GM19035 (cell line): ENCODE measurements around the gene WHRN.

Experiments
- ATAC-seq: cut with Tn5 transposase; IDR thresholded peaks from one replicate; pipeline ENCODE4 v1.9.1; 2021; ENCODE audit not compliant: unreplicated experiment

WHRN gene

DNA sequence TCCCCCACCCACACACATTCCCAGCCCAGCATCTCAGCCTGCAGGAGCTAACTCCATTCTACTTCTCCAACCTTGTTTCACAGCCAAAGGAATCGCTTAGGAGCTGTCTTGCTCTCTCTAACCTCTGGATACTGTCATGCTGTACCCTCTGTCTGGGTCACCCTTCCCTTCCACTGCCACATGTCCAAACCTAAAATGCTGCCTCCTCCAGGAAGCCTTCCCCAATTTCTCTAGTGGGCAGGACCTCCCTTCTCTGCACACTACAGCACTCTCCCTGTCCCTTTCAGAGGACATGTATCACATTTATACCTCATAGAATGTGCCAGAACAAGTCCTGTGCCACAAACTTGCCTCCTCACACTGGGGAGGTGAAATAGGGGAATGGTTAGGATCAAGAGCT lies 30.8 kb downstream of the WHRN start:
- ATAC-seq, result no peak

DNA sequence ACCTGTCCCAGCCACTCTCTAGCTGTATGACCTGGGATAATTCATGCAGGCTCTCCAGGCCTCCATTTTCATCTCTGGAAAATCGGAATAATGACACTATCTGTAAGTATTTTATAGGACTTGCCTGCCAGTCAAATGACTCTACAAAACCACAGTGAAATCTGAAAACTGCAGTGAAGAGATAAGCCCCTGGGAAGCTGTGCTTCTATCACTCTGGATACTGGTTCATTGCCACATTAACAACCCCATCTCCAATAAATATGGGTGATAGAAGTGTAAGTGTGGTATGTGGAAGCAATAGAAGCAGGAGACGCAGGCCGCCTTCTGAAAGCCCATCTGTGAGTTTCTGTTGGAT lies 31.8 kb downstream of the WHRN start:
- ATAC-seq, result no peak

DNA sequence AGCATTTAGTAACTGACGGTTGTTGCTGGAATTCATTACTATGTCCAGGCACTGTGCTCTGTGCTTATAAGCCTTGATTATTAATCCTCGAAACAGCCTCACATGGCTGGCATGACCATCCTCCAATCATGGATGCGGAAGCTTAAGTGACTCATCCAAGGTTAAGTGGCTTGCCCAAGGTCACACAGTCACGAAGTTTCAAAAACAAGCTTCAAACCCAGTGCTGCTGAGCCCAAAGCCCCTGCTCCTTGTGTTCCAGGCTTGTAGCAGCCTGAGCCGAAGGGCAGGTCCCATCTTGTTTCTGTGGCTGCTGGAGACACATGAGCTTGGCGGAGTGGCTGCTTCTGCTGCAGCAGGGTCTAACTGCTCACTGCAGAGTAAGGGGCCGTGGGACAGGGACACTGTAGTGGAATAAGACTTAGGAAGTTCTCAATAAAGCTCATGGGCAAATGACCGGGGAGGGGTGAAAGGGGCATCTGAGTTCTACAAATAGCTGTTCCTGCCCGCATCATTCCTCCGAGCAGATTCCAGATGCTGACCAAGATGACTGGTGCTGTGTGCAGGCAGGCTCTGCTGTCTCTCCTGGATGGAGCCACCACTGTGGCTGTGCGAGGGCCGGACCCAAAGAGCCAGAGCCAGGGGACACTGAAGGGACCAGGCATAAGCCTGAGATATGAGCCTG lies 32.4 kb downstream of the WHRN start:
- ATAC-seq, result no peak

DNA sequence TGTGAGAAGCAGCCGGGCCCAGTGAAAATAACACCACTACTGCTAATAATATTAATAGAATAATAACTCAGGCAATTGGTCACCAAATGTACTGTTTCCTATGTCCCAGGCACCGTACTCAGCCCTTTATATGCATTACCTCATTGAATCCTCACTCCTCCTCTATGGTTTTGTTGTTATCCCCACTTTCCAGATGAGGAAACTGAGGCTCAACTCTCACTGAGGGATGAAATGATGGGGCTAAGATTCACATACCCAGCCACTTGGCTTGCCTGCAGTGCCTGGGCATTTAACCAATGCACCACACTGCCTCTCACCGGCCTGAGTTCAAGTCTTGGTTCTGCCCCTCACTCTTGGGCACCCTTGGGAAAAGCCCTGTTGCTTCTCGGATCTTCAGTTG lies 34.1 kb downstream of the WHRN start:
- no peak for ATAC-seq

DNA sequence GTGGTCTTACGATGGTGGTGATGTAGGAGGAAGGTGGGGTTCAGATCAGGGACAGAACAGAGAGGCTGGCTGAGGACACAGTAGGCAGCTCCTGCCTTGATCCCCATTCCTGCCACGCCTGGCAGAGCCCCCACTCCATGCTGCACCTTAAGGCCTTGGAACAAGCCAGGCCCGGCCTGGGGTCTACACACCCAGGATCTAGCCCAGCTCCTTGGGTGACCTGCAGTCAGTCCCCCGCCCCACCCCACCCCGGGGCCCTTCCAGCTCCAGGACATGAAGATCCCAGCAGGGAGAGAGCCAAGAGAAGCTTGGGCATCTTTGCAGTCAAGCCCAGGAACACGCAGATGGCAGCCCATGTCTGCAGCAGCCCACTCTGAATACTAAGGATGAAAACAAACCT lies 34.7 kb downstream of the WHRN start:
- no peak for ATAC-seq

DNA sequence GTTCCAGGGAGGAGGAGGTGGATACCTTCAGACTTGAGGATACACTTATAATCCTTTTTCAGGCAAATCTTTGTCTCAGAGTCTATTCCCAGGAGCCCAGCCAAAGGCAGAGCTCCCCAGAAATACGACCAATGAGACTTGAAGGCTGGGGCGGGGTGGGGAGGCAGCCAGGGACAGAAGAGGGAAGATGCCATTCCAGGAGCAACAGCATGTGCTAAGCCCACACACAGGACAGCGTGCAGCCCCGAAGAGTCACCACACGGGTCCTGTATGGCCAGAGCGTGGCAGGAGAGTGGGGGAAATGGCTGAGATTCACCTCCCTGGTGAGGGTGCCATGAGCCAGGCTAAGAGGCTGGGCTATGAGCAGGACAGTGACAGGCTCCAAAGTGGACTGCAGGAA lies 35.2 kb downstream of the WHRN start:
- ATAC-seq, result no peak

DNA sequence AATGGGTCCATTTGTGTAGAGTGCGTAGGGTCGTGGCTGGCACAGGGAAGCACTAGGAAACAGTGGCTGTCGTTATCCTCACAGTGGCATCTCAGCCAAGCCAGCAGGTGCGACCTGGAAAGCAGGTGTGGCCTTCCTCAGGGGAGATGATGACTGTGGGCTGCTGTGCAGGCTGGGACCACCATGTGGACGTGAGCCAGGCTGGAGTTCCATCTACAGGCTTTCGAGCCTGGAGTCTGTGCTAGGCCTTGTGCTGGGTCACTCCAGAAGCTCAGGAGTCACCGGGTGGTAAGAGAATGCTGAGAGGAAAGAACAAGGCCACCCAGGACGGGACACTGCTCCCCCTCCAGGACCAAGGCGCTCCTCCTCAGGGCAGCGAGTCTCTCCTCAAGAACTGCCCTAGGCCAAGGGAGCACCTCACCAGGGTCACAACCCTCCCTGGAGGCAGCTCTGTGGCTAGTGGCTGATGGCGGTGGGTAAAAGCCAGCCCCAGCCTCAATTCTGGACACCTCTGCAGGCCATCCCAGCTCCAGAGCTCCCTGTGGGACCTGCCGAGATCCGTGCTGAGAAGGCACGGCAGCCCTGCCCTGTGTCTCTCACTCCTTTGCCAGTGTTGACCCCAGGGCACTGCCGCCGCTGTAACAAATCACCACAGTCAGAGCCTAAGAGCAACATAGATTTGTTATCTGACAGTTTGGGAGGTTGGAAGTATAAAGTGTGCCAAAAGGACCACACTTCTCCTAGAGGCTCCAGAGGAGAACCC lies 36.0 kb downstream of the WHRN start:
- no peak for ATAC-seq

DNA sequence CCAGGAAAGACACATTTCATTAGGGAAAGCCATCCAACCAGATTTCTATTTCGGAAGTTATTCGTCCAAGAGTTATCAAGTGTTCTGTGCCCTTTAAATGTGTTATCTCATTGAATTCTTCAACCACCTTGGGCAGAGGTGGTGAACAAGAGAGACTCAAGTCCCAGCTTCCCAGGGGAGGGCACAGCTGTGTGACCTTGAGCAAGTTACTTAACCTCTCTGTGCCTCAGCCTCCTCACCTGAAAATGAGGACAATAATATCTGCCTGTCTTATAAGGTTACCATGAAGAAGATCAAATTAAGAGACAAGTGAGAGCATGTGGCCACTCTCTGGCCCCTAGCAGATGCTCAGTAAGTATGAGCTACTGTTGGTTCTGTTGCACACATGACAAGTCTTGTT lies 37.4 kb downstream of the WHRN start:
- no peak for ATAC-seq

DNA sequence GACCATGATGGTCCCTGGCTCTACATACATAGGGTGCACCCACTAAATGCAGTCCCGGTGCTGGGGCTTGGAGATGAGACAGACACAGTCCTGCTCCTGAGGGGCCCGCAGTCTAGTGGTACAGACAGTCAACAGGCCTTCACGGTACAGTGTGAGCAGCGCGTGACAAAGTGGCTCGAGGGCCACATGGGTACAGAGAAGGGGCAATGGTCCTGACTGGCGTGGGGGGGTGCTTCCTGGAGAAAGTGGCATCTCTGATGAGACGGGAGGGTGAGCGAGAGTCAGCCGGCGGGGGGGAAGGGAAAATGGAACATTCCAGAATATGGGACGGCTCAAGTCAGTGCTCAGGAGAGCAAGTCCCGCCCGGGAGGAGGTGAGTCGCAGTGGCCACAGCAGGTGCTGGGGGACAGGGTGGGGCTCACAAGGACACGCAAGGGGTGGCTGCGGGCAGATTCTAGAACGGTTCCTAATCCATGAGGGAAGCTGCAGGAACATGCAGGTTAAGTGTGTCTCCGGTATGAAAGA lies 38.0 kb downstream of the WHRN start:
- ATAC-seq, result no peak

DNA sequence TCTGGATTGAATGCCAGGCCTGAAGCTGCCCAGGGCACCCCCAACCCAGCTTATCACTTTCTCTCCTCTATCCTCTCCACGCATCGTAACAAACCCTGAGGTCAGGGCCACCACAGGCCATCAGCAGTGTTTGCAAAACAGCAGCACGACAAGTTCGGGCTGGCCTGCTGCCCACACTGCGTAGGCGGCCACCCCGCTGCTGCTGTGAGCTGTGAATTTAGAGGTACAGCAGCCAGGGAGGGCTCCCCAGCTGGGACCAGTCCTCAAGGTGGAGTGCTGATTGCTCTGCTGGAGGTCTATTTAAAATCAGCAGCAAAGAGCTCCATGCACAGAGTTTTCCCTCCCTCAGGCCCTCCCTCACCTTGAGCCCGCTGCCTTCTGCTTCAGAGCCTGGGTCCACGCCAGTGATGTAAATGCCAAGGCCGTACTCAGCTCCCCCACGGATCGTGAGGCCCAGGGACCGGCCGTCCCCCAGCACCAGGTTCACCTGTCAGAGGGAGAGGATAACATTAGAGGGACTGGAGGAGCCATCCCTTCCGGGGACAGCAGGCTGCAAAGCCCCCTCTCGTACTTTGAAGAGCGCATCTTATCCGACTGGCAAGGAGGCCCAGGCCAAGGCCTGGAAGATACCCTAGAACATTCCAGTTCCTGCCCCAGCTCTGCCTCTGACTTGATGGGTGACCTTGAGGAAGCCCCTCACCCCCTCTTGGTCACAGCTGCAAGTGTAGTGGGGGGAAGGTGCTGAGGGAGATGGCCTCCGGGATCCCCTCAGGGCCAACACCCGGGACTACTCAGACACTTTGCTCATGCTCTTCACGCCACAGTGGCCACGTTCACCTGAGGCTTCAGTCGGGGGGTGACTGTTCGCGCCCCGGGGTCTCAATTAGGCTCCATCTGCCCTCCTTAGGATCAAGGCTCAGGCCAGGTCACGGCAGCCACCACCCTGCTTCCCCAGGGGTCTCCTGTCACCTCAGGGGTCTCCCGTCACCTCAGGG lies 39.1 kb downstream of the WHRN start:
- ATAC-seq, result no peak

DNA sequence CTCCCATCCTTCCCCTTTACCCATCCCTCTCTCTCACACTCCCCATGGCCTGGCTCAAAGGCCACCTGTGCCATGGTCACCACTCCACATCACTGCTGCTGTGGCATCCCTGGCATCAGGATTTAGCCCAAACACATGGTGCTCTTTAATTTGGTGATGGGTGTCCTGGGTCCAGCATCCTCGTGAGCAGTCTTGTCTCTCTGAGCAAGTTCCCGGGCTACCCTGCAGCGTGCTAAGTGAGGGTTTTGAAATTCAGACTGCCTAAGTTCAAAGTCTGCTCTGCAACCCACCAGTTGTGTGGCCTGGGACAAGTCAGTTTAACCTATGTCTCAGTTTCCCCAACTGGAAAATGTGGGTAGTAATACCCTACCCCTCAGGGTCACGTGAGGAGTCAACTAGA lies 39.9 kb downstream of the WHRN start:
- no peak for ATAC-seq

DNA sequence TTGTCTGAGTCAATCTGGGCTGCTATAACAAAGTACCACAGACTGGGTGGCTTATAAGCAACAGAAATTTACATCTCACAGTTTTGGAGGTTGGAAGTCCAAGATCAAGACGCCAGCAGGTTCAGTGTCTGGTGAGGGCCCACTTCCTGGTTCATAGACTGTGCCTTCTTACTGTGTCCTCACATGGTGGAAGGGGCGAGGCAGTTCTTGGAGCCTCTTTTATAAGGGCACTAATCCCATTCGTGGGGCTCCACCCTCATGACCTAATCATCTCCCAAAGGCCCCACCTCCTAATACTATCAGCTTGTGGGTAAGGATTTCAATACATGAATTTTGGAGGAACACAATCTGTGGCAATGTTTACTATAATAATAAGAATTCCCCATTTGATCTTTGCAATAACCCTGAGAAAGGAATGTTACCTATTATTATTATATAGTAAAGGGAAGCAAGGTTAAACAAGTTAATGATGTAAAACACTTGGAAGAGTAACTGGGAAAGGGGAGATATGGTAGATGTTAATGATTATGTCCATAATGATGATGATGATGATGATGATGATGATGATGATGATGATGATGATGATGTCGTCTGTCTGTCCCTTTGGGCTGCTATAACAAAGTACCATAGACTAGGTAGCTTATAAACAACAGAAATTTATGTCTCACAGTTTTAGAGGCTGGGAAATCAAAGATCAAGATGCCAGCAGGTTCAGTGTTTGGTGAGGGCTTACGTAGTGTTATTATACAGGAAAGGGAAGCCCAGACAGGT lies 40.8 kb downstream of the WHRN start:
- ATAC-seq, result no peak

DNA sequence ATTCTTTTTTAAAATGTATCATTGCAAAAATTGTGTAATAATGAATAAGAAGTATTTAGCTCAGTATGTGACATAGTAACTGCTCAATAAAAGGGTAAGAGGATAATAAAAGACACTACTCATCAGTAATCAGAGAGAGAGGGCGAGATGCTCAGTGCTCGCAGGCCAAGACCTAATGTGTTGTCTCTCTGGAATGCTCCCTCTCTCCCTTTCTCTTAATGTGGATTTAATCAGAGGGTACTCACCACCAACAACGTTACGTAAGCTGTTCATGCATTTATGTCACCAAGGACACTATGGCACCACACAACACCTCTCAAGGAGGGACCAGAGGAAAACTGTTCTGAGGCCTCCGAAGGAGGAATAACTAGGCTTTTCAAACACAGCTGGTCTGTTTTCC lies 42.5 kb downstream of the WHRN start:
- no peak for ATAC-seq

DNA sequence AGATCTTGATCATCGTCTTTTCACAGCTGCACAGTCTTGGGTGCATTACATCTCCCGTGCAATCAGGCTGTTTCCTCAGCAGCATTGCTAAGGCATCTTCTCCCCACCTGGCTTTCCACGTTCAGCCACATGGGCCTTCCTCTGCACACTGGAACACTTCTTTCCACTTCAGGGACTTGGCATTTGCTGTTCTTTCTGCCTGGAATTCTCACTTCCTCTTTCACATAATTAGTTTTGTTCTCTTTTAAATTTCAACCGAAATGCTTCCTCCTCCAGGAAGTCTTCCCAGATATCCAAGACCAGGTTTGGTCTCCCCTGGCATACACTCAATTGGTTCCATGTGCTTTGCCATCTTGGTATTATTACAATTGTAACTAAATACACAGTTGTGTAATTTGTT lies 43.8 kb downstream of the WHRN start:
- no peak for ATAC-seq

DNA sequence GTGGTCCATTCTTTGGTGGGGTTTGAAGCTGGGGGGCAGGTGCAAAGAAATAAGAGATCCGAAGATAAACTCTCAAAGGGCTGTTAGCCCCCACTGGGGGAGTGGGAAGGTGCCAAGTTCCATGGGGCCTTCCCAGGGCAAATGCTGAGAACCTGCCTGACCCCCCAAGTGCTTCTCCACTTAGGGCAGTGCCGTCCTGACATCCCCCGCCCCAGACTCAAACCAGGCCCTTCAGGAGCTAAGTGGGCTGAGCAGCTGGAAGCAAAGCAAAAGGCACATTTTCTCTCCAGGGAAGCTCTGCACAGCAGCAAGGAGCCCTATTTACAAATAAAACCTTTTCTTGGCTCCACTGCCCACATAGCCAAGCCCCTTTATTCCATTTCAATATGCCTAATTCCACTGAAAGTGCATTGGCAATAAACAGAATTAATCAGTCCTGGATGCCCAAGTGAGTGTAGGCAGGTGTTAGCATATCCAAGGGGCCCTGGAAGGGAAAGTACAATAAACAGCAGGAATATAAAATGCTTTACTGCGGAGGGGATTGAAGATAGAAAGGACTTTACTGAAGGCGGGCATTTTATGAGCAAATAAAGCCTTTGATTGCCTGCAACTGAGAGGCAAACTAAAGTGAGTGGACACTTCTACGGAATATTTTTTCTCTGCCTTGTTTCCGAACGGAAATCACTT lies 44.6 kb downstream of the WHRN start:
- ATAC-seq, result no peak

DNA sequence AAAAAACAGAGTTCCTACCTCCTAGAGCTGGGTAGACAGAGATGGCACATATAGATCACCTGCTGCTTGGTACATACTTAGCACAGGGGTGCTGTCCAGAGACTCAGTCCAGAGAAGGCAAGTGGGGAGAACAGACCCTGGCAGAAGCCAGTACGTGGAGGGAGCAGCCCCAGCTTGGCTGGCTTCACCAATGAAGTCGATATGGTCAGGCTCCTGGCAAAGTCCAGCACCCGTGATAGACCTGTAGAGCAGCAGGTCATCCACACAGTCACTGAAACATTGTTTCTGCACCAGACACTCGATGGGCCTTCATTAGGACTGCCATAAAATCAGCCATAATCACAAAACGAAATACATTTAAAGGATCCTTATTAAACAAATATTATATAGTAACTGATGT lies 45.8 kb downstream of the WHRN start:
- no peak for ATAC-seq

DNA sequence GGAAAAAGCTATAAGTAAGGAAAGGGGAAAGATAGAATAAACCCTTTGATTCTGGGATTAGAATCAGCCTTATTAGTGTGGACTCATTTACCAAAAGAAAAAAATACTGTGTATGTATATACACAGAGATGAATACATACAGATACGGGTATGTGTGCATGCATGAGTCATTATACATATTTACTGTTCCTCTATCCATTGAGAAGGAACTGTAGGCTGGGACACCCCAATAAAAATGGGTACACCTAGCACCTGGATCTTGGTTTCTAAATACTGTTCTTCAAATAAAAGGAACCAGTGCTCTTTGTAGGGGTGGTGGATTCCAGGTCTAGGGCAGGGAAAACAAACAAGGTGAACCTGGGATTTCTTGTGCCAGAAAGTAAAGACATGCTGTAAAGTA lies 48.3 kb downstream of the WHRN start:
- no peak for ATAC-seq

DNA sequence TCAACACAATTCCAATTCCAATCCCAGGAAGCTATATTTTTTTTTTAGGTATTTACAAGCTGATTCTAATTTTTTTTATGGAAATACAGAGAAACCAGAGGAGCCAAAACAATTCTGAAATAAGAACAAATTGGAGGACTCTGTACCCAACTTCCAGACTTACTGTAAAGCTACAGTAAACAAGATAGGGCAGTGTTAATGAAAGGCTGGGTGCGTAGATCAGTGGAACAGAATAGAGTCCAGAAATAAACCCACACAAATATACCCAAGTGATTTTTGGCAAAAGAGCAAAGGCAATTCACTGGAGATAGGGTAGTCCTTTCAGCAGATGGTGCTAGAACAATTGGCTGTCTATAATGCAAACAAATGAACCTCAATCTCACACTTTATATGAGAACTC lies 50.6 kb downstream of the WHRN start:
- ATAC-seq, result no peak

DNA sequence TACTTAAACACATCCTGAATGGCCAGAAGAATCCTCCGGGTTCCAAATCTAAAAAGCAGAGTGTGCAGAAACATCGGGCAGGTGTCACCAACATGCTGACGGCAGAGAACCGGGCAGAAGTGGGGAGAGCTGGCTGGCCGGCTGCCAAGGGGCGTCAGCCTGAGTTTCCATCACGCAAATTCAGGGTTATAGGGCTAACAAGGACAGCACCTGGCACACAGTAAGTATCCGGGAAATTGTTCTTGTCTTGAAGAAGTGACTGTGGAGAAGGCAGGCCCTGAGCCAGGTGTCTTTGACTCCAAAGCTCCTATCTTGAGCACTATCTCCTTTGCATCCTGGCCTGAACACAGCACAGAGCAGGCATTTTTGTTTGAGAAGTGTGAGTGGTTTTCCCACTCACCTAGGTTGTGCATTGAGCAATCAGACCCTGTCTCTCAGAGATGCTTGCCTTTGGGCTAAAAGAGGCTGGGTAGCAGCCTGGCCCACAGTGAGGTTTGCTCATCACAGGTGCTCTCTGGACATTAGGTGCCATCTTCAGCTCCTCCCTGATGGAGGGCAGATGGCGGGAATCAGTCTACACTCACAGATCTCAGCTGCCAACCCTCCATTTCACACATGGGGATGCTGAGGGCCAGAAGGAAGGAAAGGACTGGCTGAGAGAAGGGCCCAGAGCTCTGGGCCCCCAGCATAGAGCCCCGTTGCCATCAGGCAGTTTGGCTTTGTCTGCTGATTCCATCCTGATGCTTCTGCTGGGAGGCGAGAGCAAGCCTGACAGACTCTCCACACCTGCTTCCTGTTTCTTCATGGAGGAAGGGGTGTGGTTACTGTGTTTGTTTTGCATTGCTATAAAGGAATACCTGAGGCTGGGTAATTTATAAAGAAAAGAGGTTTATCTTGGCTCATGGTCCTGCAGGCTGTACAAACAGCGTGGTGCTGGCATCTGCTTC lies 52.8 kb downstream of the WHRN start:
- ATAC-seq, result no peak
